HFFc6 (cell line): ENCODE results near the gene TBC1D4. TPM values are rescaled to one million over a fixed set of nuclear protein-coding genes. Genes with fewer than 3 reads are reported as not detected.

Experiments used
- DNase-seq: peaks from one replicate; pipeline ENCODE4 v3.0.0-alpha.2; 2018
- H3K27ac Mint-ChIP-seq: 2 replicates; pipeline ENCODE4 v1.8.0; 2020; ENCODE audit warnings: mild to moderate bottlenecking, mixed read lengths
- H3K27me3 Mint-ChIP-seq: 2 replicates; pipeline ENCODE4 v1.8.0; 2021; ENCODE audit warnings: mild to moderate bottlenecking, moderate library complexity, mixed read lengths; ENCODE audit not compliant: insufficient read depth
- H3K36me3 Mint-ChIP-seq: 2 replicates; pipeline ENCODE4 v1.8.0; 2021; ENCODE audit warnings: low read depth, mixed read lengths
- H3K4me1 Mint-ChIP-seq: 2 replicates; pipeline ENCODE4 v1.8.0; 2020; ENCODE audit warnings: low read depth, mixed read lengths
- H3K4me3 Mint-ChIP-seq: 2 replicates; pipeline ENCODE4 v1.8.0; 2020; ENCODE audit warnings: mild to moderate bottlenecking, moderate library complexity, mixed read lengths
- H3K9me3 Mint-ChIP-seq: 2 replicates; pipeline ENCODE4 v1.8.0; 2020; ENCODE audit warnings: mild to moderate bottlenecking, mixed read lengths
- CTCF ChIP-seq: fragments of 200-600 bp; sonication (generic); IDR thresholded peaks from 2 replicates; pipeline ENCODE4 v1.5.0; 2021; ENCODE audit warnings: antibody characterized with exemption, mild to moderate bottlenecking
- total RNA-seq, 6 experiments: library from RNA; stranded (reverse); fragmentation: NEBNext Ultra II Directional; extraction: Animal tissue kit (Norgen Biotek cat#: 25700); gene quantifications; 2 replicates in 1 of 6; 3 replicates in 5 of 6; pipeline ENCODE4 v1.2.3, GENCODE V29; 2021

Gene TBC1D4
- total RNA-seq, 6 experiments from 2014 or later: 13.6 to 20.6 (median 16.6) TPM

DNA sequence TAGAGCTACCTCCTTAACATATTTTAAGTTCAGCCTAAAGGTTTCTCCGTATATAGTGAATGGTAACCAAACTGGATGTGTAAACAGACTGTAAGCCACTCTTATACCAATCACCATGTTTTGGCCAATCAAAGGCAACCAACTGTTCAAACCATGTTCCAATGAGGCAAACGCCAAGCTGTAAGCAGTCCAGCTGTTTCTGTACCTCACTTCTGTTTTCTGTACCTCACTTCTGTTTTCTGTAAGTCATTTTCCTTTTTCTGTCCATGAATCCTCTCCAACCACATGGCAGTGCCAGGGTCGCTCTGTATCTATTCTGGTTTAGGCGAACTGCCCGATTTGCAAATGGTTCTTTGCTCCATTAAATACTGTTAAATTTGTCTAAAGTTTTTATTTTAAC is 31.3 kb upstream of the TBC1D4 start:
- Mint-ChIP-seq H3K4me1 (peaks cover 10% of the 10 kb centered on the region), H3K27me3 (no peaks in the 10 kb centered on the region; the same call in 1 of the 2 replicates), H3K27ac (no peak overlapping the region), H3K4me3 (no peak overlapping the region), H3K9me3 (no peaks in the 10 kb centered on the region), H3K36me3 (no peaks in the 10 kb centered on the region)
- DNase-seq: no peak
- no peak for TF ChIP-seq CTCF

GRCh38 chr13:75512253-75512652 is 30.3 kb upstream of the TBC1D4 start:
- Mint-ChIP-seq H3K27ac (no peak overlapping the region), H3K4me3 (no peak overlapping the region), H3K4me1 (peaks cover 10% of the 10 kb centered on the region), H3K36me3 (no peaks in the 10 kb centered on the region), H3K27me3 (no peaks in the 10 kb centered on the region; the same call in 1 of the 2 replicates), H3K9me3 (no peaks in the 10 kb centered on the region)
- no peak for DNase-seq
- no peak for TF ChIP-seq CTCF

GRCh38 chr13:75511051-75511625 is 29.2 kb upstream of the TBC1D4 start:
- Mint-ChIP-seq H3K27me3 (no peaks in the 10 kb centered on the region; the same call in 1 of the 2 replicates), H3K4me3 (no peak overlapping the region), H3K4me1 (peaks cover 10% of the 10 kb centered on the region), H3K9me3 (no peaks in the 10 kb centered on the region), H3K36me3 (0 out of 2 replicates have a peak, but pooled peaks cover 1% of the 10 kb centered on the region), H3K27ac (no peak overlapping the region)
- DNase-seq: no peak
- TF ChIP-seq CTCF: no peak; the same call in 1 of the 2 replicates

DNA sequence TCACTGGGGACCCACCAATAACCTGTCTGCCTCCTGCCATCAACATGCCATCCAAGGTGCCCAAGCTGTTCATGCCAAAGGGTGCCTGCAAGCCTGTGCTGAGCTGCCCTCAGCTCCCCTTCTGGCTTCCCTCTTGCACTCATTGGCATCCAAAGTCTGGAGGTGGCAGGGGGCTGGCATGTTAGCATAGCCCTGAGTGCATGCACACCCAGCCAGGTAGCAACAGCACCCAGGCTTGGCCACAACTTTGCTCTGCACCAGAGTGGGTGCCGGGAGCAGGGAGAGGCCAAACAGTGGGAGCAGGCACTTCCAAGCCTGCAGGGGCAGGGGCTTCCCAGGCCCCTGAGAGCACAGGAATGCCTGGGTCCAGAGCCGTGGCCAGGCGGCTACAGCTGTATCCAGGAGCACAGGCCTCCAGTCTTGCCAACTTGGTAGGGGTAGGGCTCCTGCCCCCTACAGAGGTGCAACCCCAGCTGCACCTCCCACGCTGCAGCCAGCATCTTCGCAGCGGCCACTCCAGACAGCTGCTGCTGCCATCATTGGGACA is 26.1 kb upstream of the TBC1D4 start:
- no peak for DNase-seq
- Mint-ChIP-seq H3K4me3 (no peak overlapping the region), H3K36me3 (0 out of 2 replicates have a peak, but pooled peaks cover 4% of the 10 kb centered on the region), H3K9me3 (no peaks in the 10 kb centered on the region), H3K27ac (no peak overlapping the region), H3K4me1 (0 out of 2 replicates have a peak, but pooled peaks cover 7% of the 10 kb centered on the region), H3K27me3 (no peaks in the 10 kb centered on the region; the same call in 1 of the 2 replicates)
- no peak for TF ChIP-seq CTCF

- H3K27ac Mint-ChIP-seq: no peak overlapping the region
- no peak for DNase-seq
These were observed 25.3 kb upstream of the TBC1D4 start for GRCh38 chr13:75507027-75508001.

More at GRCh38 chr13:75507027-75508001, 25.3 kb upstream of the TBC1D4 start:
- no peak for TF ChIP-seq CTCF
- Mint-ChIP-seq H3K27me3 (no peaks in the 10 kb centered on the region; the same call in 1 of the 2 replicates), H3K4me3 (no peak overlapping the region), H3K4me1 (0 out of 2 replicates have a peak, but pooled peaks cover 7% of the 10 kb centered on the region), H3K36me3 (0 out of 2 replicates have a peak, but pooled peaks cover 4% of the 10 kb centered on the region), H3K9me3 (no peaks in the 10 kb centered on the region)
